HG02840 (cell line): Measurements from ENCODE around the gene TACC3.

Experiments used
- ATAC-seq: cut with Tn5 transposase; IDR thresholded peaks from one replicate; pipeline ENCODE4 v1.9.1; 2021; ENCODE audit warnings: mild to moderate bottlenecking, moderate library complexity, moderate number of reproducible peaks; ENCODE audit not compliant: unreplicated experiment, low FRiP score

The TACC3 gene

GRCh38 chr4:1721003-1721665, at the start of gene TACC3, which contains the start of gene TMEM129:
Gene TACC3, plus strand, starts transcription at chr4:1721521. Its CDS starts 1,901 bp downstream, at chr4:1723422.
Gene TMEM129, minus strand, starts transcription at chr4:1721323. Its CDS starts 486 bp downstream, at chr4:1720837.
- peak; percentile 75 for ATAC-seq

GRCh38 chr4:1673671-1674070, 47.6 kb upstream of the TACC3 start:
- ATAC-seq = no peak

GRCh38 chr4:1674682-1675081, 46.6 kb upstream of the TACC3 start:
- no peak for ATAC-seq

- no peak for ATAC-seq
Measured at GRCh38 chr4:1675136-1675801, 46.1 kb upstream of the TACC3 start.

GRCh38 chr4:1675802-1676137, 45.6 kb upstream of the TACC3 start:
- no peak for ATAC-seq

GRCh38 chr4:1676605-1677525, 44.5 kb upstream of the TACC3 start:
- ATAC-seq = no peak

- ATAC-seq = no peak
Measured at GRCh38 chr4:1678244-1678643, 43.1 kb upstream of the TACC3 start.

- no peak for ATAC-seq
Measured at GRCh38 chr4:1682860-1683259, 38.5 kb upstream of the TACC3 start.

GRCh38 chr4:1683261-1683735, 38.0 kb upstream of the TACC3 start:
- ATAC-seq = no peak

- ATAC-seq = peak; percentile 66
Measured at GRCh38 chr4:1683736-1684505, 37.4 kb upstream of the TACC3 start, which contains the start of gene FAM53A. Gene FAM53A, minus strand, starts transcription at chr4:1684313. Its CDS starts 15,572 bp downstream, at chr4:1668741.

GRCh38 chr4:1684506-1685234, 36.7 kb upstream of the TACC3 start:
- ATAC-seq = no peak

GRCh38 chr4:1685235-1686150, 35.8 kb upstream of the TACC3 start:
- ATAC-seq = no peak

- no peak for ATAC-seq
Measured at GRCh38 chr4:1686440-1687036, 34.8 kb upstream of the TACC3 start.

- ATAC-seq = no peak
Measured at GRCh38 chr4:1690698-1691097, 30.6 kb upstream of the TACC3 start.

GRCh38 chr4:1691737-1692373, 29.5 kb upstream of the TACC3 start:
- ATAC-seq = no peak

- no peak for ATAC-seq
Measured at GRCh38 chr4:1693131-1693896, 28.0 kb upstream of the TACC3 start.

- no peak for ATAC-seq
Measured at GRCh38 chr4:1695913-1696312, 25.4 kb upstream of the TACC3 start.
